ENCODE data around the gene ZNF433. TPM values are rescaled to one million over a fixed set of nuclear protein-coding genes. Genes with fewer than 3 reads are reported as not detected.
"Not testable (repeated sequence)": the region's sequence is repeated elsewhere in the genome, so short reads cannot be mapped to it uniquely, and the experiment has no call there.

ZNF433 gene
- total and polyA plus RNA-seq, 12 donors, result 2.4 to 9.3 (median 4.1) TPM

DNA sequence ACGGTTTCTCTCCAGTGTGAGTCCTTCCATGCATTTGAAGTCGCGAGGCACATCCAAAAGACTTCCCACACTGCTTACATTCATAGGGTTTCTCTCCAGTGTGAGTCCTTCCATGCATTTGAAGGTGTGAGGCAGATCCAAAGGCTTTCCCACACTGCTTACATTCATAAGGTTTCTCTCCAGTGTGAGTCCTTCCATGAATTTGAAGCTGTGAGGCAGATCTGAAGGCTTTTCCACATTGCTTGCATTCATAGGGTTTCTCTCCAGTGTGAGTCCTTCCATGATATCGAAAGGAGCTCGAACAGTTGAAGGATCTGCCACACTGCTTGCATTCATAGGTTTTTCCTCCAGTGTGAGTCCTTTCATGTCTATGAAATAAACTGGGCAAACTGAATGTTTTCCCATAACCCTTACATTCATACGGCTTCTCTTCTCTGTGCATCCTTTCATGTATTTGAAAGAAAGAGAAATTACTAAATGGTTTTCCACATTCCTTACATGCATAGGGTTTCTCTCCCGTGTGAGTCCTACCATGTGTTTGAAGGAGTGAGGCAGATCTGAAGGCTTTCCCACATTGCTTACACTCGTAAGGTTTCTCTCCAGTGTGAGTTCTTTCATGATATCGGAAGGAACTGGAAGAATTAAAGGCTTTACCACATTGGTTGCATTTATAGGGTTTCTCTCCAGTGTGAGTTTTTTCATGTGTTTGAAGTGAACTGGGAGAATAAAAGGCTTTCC, 20.3 kb downstream of the ZNF433 start:
- H3K36me3 ChIP-seq, result peaks cover 4 to 76% (median 49%) of the 10 kb centered on the region in 9 donors
- TF ChIP-seq, protein P1, sequence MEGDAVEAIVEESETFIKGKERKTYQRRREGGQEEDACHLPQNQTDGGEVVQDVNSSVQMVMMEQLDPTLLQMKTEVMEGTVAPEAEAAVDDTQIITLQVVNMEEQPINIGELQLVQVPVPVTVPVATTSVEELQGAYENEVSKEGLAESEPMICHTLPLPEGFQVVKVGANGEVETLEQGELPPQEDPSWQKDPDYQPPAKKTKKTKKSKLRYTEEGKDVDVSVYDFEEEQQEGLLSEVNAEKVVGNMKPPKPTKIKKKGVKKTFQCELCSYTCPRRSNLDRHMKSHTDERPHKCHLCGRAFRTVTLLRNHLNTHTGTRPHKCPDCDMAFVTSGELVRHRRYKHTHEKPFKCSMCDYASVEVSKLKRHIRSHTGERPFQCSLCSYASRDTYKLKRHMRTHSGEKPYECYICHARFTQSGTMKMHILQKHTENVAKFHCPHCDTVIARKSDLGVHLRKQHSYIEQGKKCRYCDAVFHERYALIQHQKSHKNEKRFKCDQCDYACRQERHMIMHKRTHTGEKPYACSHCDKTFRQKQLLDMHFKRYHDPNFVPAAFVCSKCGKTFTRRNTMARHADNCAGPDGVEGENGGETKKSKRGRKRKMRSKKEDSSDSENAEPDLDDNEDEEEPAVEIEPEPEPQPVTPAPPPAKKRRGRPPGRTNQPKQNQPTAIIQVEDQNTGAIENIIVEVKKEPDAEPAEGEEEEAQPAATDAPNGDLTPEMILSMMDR (IDR thresholded peaks at IDR 0.05), result no peak
- ATAC-seq (no peak), DNase-seq (no peak)
- no peaks in the 10 kb centered on the region for H3K27me3 ChIP-seq
- H3K4me3 ChIP-seq, result no peak overlapping the region
- WGBS, 2 donors, result 97 to 99% methylated on average over 9 of the region's 9 CpGs
- H3K4me1 ChIP-seq, result no peaks in the 10 kb centered on the region
- H3K27ac ChIP-seq, result no peak overlapping the region
- intact Hi-C loops (cut with DNase I), result no loop called here
- H3K9me3 ChIP-seq, result peaks cover 0 to 100% (median 43%) of the 10 kb centered on the region in 11 donors

DNA sequence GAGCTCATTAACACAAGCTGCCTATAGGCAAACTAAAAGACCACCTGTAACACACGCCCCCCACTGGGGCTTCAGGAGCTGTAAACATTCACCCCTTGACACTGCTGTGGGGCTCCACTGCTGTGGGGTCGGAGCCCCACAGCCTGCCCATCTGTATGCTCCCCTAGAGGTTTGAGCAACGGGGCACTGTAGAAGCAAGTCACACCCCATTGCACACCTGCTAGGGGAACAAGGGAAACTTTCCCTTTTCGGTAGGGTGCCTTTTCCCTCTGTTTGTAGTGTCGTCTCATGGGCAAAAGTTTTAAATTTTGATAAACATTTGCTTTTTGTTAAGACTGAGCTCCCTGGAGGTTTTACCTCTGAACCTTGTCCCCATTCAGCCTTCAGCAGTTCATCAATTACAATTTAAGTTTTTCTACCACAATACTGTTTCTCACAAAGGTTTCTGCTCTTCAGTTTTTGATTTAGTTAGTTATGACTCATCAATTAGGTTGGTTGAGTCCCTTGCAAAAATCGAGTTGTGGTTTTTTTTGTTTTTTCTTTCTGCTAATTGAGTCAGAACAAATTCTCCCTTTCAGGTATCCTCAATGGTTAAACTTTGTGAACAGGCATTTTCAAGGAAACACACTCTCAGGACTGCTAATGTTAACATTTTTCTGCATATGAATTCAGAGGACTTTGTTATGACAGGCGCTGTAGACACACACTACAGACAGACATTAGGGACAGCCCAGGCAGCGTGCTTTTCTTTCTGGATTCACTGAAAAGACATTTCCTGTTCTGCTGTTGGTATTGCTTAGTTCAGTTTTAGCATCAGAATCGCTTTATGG, 35.1 kb downstream of the ZNF433 start:
- Histone ChIP-seq H3K4me3 (no peak overlapping the region), H3K27ac (no peak overlapping the region)
- WGBS, 2 donors, result 82 to 83% methylated on average over 9 of the region's 9 CpGs

DNA sequence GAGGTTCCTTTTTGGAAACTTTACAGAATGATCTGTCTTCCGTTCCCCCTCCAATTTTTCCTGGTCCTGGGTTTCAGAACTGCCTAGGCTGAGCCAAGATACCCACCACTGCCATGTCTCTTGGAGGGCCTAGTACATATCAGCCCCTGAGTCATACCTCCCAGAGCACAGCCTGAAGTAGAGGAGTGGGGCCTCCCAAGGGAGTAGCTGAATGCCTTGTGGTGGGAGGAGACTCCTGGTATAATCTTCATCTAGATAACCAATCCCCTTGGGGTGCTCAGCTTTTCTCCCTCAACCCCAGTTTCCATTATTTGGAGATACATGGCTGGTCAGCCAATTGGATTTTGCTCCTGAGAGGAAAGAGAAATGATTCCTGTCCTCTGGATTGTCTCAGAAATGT, 40.3 kb downstream of the ZNF433 start:
- 78 to 85% methylated on average over 1 of the region's 1 CpG for WGBS, 2 donors
- Histone ChIP-seq H3K9me3 (no peaks in the 10 kb centered on the region), H3K4me1 (peaks cover 0 to 4% (median 0%) of the 10 kb centered on the region in 9 donors), H3K36me3 (peaks cover 0 to 4% (median 0%) of the 10 kb centered on the region in 9 donors), H3K4me3 (no peak overlapping the region), H3K27me3 (no peaks in the 10 kb centered on the region), H3K27ac (no peak overlapping the region)
- intact Hi-C loops (cut with DNase I), result loop anchor here in 1 of 10 donors (10.0 kb wide), 1 partner anchor 200 kb away; the partner anchor contains the start of gene ZNF491
- TF ChIP-seq, protein P1 (IDR thresholded peaks at IDR 0.05), result no peak
- ATAC-seq (no peak), DNase-seq (no peak)

More for the DNA sequence above, 35.1 kb downstream of the ZNF433 start:
- TF ChIP-seq, protein P1 (IDR thresholded peaks at IDR 0.05), result no peak
- H3K9me3 ChIP-seq, result no peaks in the 10 kb centered on the region
- ATAC-seq (no peak), DNase-seq (no peak)
- intact Hi-C loops (cut with DNase I), result no loop called here
- no peaks in the 10 kb centered on the region for H3K27me3 ChIP-seq
- no peaks in the 10 kb centered on the region for H3K4me1 ChIP-seq
- H3K36me3 ChIP-seq, result peaks cover 0 to 26% (median 0%) of the 10 kb centered on the region in 9 donors

DNA sequence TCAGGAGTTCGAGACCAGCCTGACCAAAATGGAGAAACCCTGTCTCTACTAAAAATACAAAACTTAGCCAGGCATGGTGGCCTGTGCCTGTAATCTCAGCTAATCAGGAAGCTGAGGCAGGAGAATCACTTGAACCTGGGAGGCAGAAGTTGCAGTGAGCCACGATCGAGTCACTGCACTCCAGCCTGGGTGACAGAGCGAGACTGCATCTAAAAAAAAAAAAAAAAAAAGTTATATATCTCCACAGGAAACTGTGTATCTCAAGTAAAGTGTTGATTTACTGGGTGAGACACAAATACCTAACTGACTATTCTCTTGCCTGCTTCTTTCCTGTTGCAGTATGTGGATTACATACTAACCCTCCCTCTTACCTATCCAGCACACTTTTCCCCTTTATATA, 43.6 kb downstream of the ZNF433 start:
- intact Hi-C loops (cut with DNase I), result loop anchor here in 2 of 10 donors (5.0 to 10.0 kb wide), 2 partner anchors 195 to 197 kb away; partner anchors contain the start of gene ZNF491 (in 2 of the 2)
- H3K4me3 ChIP-seq, H3K9me3 ChIP-seq, H3K27ac ChIP-seq, H3K27me3 ChIP-seq, DNase-seq, H3K36me3 ChIP-seq, ATAC-seq: not testable (repeated sequence)
- peaks cover 0 to 15% (median 0%) of the 10 kb centered on the region in 9 donors for H3K4me1 ChIP-seq
- 73 to 74% methylated on average over 4 of the region's 4 CpGs for WGBS, 2 donors

All from heart right ventricle (tissue), 16 donors.